Kidney epithelial cell (primary cell): ENCODE data around the gene WNT7A. TPM values are rescaled to one million over a fixed set of nuclear protein-coding genes. Genes with fewer than 3 reads are reported as not detected.
A peak's percentile ranks its signal among the peaks of the same experiment; 100 is the strongest.

ENCODE experiments used
- DNase-seq: peaks from one replicate; pipeline ENCODE4 v3.0.0-alpha.2; 2010; ENCODE audit warnings: low read depth
- H3K27me3 ChIP-seq: 2 replicates; pipeline ENCODE4 v1.6.0; 2011; ENCODE audit warnings: low read length; ENCODE audit not compliant: control insufficient read depth, insufficient read depth
- H3K36me3 ChIP-seq: 2 replicates; pipeline ENCODE4 v1.5.1; 2011; ENCODE audit warnings: low read length; ENCODE audit not compliant: control insufficient read depth, insufficient read depth
- H3K4me3 ChIP-seq: 2 replicates; pipeline ENCODE4 v1.5.1; 2011; ENCODE audit warnings: low read depth, mild to moderate bottlenecking, control low read depth, low read length
- CTCF ChIP-seq: IDR thresholded peaks from 2 replicates; pipeline ENCODE4 v1.5.1; 2011; ENCODE audit warnings: mild to moderate bottlenecking, moderate library complexity, low read length, control low read depth, inconsistent platforms; ENCODE audit not compliant: insufficient read depth, poor library complexity, severe bottlenecking
- total RNA-seq: library from RNA; depleted of rRNA; stranded (reverse); fragments of >200 nt; gene quantifications from 2 replicates; pipeline ENCODE4 v1.2.3, GENCODE V29; 2015

WNT7A gene
- total RNA-seq, 1 donor from 2014 or later, result 14.4 TPM

- Histone ChIP-seq H3K36me3 (no peaks in the 10 kb centered on the region), H3K4me3 (no peak overlapping the region), H3K27me3 (peaks cover 8% of the 10 kb centered on the region)
- DNase-seq, result no peak
- no peak for TF ChIP-seq CTCF
Observed at GRCh38 chr3:13886593-13887129, 6.8 kb upstream of the WNT7A start.

- TF ChIP-seq CTCF, result no peak
- no peak for DNase-seq
- Histone ChIP-seq H3K4me3 (no peak overlapping the region), H3K27me3 (peaks cover 18% of the 10 kb centered on the region), H3K36me3 (no peaks in the 10 kb centered on the region)
Observed at GRCh38 chr3:13885704-13886010, 5.8 kb upstream of the WNT7A start.

- Histone ChIP-seq H3K27me3 (peaks cover 24% of the 10 kb centered on the region), H3K4me3 (no peak overlapping the region), H3K36me3 (no peaks in the 10 kb centered on the region)
- no peak for DNase-seq
- TF ChIP-seq CTCF, result peak; percentile 87
Observed at GRCh38 chr3:13884851-13885703, 5.2 kb upstream of the WNT7A start.

GRCh38 chr3:13883681-13884080, 3.8 kb upstream of the WNT7A start:
- TF ChIP-seq CTCF, result no peak
- Histone ChIP-seq H3K4me3 (no peak overlapping the region), H3K27me3 (peaks cover 31% of the 10 kb centered on the region), H3K36me3 (no peaks in the 10 kb centered on the region)
- no peak for DNase-seq

- Histone ChIP-seq H3K4me3 (no peak overlapping the region), H3K36me3 (no peaks in the 10 kb centered on the region), H3K27me3 (peaks cover 37% of the 10 kb centered on the region)
- no peak for DNase-seq
- TF ChIP-seq CTCF, result no peak
Observed at GRCh38 chr3:13882876-13883275, 3.0 kb upstream of the WNT7A start.
